Mesodermal cell (in vitro differentiated cells): Measurements from ENCODE around the gene SGK2.

Source experiments
- H3K27ac ChIP-seq: 2 replicates; pipeline ENCODE4 v1.7.0; 2013; ENCODE audit warnings: mild to moderate bottlenecking, low read depth, low read length, moderate library complexity; ENCODE audit not compliant: severe bottlenecking
- H3K36me3 ChIP-seq: 2 replicates; pipeline ENCODE4 v1.7.1; 2013; ENCODE audit warnings: mild to moderate bottlenecking, low read length, moderate library complexity; ENCODE audit not compliant: control insufficient read depth, insufficient read depth
- H3K4me1 ChIP-seq: one replicate; pipeline ENCODE4 v1.7.1; 2013; ENCODE audit warnings: mild to moderate bottlenecking, low read length; ENCODE audit not compliant: insufficient read depth, control insufficient read depth, poor library complexity, severe bottlenecking
- H3K4me3 ChIP-seq: 2 replicates; pipeline ENCODE4 v1.7.0; 2013; ENCODE audit warnings: low read length, control low read depth, mild to moderate bottlenecking; ENCODE audit not compliant: insufficient read depth, poor library complexity, severe bottlenecking; ENCODE audit errors: extremely low read depth
- H3K9me3 ChIP-seq: 2 replicates; pipeline ENCODE4 v1.7.1; 2013; ENCODE audit warnings: mild to moderate bottlenecking, low read length, moderate library complexity; ENCODE audit not compliant: control insufficient read depth
- WGBS, 2 experiments: methylation state at CpG; one replicate each; pipeline ENCODE4 v1.1.5; 2013; ENCODE audit warnings: missing lambda C conversion rate in 2 of 2; ENCODE audit not compliant: insufficient coverage in 2 of 2; 5-methylcytosine and 5-hydroxymethylcytosine counted together

SGK2 gene

DNA sequence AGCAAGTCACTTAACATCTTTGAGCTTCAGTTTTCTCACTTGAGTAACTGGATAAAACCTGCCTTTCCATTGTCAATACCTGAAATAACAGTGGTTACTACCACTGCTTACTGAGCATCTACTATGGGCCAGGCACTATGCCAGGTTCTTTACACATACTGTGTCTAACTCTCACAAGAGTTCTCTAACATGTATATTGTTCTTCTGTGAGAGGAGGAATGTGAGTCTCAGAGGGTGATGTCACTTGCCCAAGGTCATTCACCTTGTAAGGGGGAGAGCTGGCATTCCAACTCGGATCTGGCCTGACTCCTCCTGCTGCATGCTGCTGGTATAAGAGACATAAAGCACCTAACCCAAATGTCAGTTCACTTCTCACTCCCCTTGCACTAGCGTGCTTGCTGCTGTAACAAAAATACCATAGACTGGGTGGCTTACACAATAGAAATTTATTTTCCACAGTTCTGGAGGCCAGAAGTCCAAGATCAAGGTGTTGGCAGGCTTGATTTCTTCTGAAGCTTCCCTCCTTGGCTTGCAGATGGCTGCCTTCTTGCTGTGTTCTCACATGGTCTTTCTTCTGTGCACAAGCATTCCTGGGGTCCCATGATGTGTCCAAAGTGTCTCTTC, 21.9 kb upstream of the SGK2 start:
- H3K27ac ChIP-seq, result no peak overlapping the region
- H3K4me3 ChIP-seq, result no peak overlapping the region
- H3K4me1 ChIP-seq, result no peaks in the 10 kb centered on the region
- peaks cover 3% of the 10 kb centered on the region for H3K36me3 ChIP-seq
- no peaks in the 10 kb centered on the region for H3K9me3 ChIP-seq
- 80 to 92% methylated on average over 2 of the region's 2 CpGs for WGBS, 2 experiments

DNA sequence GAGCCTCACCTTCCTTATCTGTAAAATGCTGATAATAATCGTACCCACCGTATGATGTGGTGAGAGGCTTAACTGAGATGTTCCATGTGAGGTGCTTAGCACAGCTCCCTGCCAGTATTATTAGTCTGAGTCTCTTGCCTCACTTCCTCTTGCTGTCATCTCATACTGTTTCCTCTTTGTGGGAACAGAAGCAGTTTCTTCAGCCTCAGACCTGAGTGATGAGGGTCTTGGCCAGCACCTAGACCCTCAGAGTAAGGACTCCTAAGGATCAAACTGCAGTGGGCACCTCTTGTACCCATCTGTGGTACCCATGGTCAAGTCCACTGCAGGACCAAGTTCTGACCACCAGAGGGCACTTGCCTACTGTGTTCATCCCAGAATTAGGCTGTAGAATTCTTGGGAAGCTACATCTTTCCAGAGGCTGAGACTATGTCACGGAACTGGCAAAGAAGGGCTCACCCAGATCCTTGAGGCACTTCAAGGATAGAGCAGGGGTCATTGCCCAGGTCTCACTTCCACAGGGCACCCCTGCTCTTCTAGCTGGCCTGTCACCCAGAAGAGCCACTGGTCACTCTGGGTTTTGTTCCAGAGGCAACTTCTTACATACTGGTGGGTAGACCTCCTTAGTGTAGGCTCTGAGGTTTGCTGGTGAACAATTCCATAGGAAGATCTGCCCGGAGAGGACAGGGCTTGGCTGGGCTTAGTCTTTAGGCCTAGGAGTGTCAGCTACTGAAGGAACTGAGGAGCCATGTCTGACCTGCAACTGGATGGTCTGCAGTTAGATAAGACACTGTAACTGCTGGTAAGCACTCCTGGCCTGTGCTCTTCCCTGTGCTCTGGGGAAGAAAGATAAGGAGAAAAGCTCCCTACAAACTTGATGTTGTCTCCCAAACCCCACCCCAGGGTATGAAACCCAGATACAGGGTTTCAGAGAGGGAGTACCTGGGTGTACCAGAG, 20.6 kb upstream of the SGK2 start:
- H3K9me3 ChIP-seq, result no peaks in the 10 kb centered on the region
- no peaks in the 10 kb centered on the region for H3K4me1 ChIP-seq
- H3K4me3 ChIP-seq, result no peak overlapping the region
- 50 to 76% methylated on average over 4 of the region's 4 CpGs for WGBS, 2 experiments
- H3K27ac ChIP-seq, result no peak overlapping the region
- peaks cover 6% of the 10 kb centered on the region for H3K36me3 ChIP-seq

DNA sequence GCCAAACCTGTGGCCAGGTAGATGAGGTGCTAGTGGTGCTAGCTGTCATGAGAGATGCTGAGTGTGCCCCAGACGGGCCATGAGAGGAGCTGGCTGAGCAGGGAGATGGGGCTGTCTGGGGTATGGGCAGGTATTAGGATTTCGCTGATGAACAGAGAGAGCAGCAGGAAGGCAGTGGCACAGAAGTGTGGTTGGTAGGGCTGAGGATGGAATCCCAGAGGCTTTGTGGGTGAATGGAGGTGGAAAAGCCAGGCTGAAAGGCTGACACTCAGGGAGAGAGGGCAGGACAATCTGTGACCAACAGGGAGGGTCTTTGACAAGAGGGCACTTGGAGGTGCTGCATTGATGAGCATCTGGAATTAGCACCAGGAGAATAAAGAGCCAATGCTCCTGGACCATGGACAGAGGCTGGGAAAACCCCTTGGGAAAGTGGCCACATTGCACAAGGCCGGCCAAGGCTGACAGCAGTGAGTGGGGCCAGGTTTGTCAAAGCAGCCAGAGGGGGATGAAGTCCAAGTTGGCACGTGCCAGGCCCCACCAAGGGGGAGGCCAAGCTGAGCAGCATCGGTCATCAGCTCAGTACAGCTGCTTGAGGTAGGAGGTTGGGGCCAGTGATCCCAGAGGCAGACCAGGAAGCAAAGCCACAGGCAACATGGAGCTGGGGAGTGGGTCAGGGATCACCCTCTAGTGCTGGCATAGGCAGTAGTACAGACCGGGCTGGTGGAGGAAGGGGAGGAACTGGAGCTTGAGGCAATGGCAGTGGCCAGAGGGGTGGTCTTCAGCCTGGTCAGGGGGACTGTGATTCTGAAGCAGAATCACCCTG, 19.7 kb upstream of the SGK2 start:
- Histone ChIP-seq H3K9me3 (no peaks in the 10 kb centered on the region), H3K4me1 (no peaks in the 10 kb centered on the region), H3K27ac (no peak overlapping the region), H3K36me3 (peaks cover 6% of the 10 kb centered on the region), H3K4me3 (no peak overlapping the region)
- 93% methylated on average over 6 of the region's 6 CpGs for WGBS, 2 experiments

DNA sequence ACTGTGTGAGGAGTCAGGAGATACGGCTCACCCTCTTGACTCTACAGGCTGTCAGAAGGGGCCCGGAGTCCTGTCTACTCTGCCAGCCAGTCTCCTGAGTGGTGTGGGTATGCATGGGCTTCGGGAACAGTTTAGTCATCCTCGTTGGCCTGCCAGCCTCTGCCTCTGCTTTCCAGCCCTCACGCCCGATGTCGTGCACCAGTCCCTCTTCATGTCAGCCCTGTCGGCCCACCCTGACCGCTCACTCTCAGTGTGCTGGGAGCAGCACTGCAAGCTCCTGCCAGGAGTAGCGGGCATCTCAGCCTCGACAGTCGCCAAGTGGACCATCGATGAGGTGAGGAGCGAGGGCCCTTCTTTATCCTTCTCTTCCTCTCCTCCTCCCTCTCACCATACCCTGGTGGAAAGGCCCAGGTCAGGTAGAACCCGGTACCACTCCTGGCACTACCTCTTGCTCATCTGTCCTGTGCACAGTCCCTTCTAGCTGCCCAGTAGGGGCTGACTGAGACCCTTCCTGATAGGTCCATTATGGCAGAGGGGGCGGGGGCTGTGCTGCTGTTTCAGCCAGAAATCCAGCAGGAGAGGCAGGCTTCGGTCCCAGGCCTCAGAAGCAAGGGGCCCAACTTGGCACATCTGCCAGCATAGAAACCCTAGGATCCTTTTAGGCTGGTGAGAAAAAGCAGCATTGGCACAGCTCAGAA, 18.7 kb upstream of the SGK2 start:
- Histone ChIP-seq H3K4me3 (no peak overlapping the region), H3K27ac (no peak overlapping the region), H3K9me3 (no peaks in the 10 kb centered on the region), H3K4me1 (no peaks in the 10 kb centered on the region), H3K36me3 (peaks cover 6% of the 10 kb centered on the region)
- 91 to 98% methylated on average over 14 to 17 of the region's 17 CpGs for WGBS, 2 experiments

DNA sequence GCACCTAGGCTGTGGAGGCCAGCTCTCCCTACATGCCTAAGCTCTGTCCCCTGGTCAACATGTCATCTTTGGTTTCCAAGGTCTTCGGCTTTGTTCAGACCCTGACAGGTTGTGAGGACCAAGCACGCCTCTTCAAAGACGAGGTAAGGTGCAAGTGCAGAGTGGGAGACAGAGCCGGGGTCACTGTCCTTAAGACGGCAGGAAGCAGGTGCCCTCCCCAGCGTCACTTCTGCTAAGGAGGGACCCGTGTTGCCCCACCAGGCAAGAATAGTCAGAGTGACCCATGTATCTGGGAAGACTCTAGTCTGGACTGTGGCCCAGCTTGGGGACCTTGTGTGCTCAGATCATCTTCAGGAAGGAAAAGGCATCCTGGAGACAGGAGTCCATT, 18.2 kb upstream of the SGK2 start:
- Histone ChIP-seq H3K9me3 (no peaks in the 10 kb centered on the region), H3K36me3 (peaks cover 6% of the 10 kb centered on the region), H3K4me3 (no peak overlapping the region), H3K27ac (no peak overlapping the region), H3K4me1 (no peaks in the 10 kb centered on the region)
- 83 to 96% methylated on average over 7 of the region's 7 CpGs for WGBS, 2 experiments

DNA sequence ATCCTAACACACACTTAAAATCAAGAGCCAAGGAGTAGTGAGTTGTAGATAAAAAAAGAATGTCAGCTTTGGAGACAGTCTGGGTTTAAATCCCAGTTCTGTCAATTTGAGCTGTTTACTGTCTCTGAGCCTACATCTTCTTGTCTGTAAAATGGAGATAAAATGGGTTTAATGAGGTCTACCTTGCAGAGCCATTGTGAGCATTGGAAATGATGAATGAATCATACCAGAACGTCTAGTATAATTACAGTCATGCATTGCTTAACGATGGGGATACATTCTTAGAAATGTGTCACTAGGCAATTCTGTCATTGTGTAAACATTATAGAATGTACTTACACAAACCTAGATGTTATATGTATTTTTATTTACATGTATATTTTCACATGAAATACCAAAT, 17.6 kb upstream of the SGK2 start:
- WGBS, 2 experiments, result 83% methylated on average over 1 of the region's 2 CpGs; no CpG with 5 or more reads in 1 of the 2 experiments
- Histone ChIP-seq H3K4me1 (no peaks in the 10 kb centered on the region), H3K4me3 (no peak overlapping the region), H3K9me3 (no peaks in the 10 kb centered on the region), H3K27ac (no peak overlapping the region), H3K36me3 (peaks cover 10% of the 10 kb centered on the region)

DNA sequence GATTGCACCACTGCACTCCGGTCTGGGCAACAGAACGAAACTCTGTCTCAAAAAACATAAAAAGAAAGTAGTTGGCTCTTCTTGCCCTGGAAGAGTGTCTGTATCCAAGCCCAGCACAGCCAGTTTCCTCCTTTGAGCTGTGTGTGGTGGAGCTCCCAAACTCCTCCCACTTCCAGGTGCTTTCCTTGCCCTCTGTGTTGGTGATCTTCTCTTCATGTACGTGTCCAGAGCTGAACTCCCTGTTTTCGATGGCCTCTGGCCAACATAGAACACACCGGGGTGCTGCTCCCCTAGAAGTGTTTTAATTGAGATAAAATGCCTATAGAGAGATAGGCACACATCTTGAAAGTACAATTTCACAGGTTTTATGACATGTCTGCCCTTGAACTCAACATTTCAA, 16.7 kb upstream of the SGK2 start:
- H3K4me1 ChIP-seq, result no peaks in the 10 kb centered on the region
- H3K27ac ChIP-seq, result no peak overlapping the region
- peaks cover 10% of the 10 kb centered on the region for H3K36me3 ChIP-seq
- WGBS, 2 experiments, result 95 to 100% methylated on average over 2 of the region's 5 CpGs
- H3K4me3 ChIP-seq, result no peak overlapping the region
- no peaks in the 10 kb centered on the region for H3K9me3 ChIP-seq

DNA sequence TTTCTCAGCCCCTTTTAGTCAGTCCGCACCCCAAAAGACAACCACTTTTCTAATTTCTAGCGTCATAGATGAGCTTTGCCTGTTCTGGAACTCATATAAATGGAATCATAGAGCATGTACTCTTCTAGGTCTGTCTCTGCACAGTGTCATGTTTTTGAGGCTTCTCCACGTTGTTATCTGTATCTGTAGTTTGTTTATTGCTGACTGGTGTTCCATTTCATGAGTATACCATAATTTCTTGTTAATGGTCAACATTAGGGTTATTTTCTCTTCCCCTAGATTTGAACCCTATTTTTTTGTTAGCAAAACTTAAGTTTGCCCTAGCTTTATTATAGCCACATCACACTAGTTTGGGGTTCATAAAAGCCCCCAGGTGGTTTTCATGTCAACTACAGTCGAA, 16.2 kb upstream of the SGK2 start:
- 100% methylated on average over 1 of the region's 4 CpGs; no CpG with 5 or more reads in 1 of the 2 experiments for WGBS, 2 experiments
- H3K4me3 ChIP-seq, result no peak overlapping the region
- H3K36me3 ChIP-seq, result peaks cover 10% of the 10 kb centered on the region
- no peaks in the 10 kb centered on the region for H3K4me1 ChIP-seq
- no peaks in the 10 kb centered on the region for H3K9me3 ChIP-seq
- no peak overlapping the region for H3K27ac ChIP-seq

DNA sequence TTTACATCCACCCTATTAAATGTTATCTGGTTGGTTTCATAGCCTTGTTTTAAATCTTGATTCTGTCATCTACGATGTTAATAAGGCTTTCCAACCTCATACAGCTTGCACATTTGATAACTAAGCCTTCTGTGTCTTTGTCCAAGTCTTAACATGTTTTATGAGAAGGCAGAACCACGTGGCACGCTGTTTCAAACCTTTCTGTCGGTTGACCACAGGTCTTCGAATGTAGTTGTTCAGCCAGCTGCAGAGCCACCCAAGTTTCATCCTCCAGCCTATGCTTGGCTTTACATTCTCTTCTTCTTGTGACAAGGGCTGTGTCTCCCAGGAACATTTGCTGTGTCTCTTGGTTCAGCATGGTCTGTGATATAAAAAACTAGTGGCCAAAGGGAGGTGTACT, 15.7 kb upstream of the SGK2 start:
- Histone ChIP-seq H3K4me3 (no peak overlapping the region), H3K4me1 (no peaks in the 10 kb centered on the region), H3K27ac (no peak overlapping the region), H3K36me3 (peaks cover 10% of the 10 kb centered on the region), H3K9me3 (no peaks in the 10 kb centered on the region)
- 75 to 93% methylated on average over 4 to 5 of the region's 5 CpGs for WGBS, 2 experiments

DNA sequence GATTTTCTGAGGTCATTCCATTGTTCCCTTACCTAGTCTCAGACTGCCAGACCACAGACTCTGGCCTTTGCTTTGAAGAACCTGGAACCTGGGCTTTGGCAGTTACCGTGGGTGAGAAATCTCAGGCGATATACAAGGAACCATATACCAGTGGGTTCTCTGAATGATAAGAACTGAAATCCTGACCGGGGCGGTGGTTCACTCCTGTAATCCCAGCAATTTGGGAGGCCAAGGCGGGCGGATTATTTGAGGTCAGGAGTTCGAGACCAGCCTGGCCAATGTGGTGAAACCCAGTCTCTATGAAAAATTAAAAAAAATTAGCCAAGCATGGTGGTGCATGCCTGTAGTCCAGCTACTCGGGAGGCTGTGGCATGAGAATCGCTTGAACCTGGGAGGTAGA, 14.3 kb upstream of the SGK2 start:
- Histone ChIP-seq H3K36me3 (peaks cover 10% of the 10 kb centered on the region), H3K27ac (no peak overlapping the region), H3K4me3 (no peak overlapping the region), H3K4me1 (no peaks in the 10 kb centered on the region), H3K9me3 (no peaks in the 10 kb centered on the region)
- 92 to 95% methylated on average over 5 to 9 of the region's 9 CpGs for WGBS, 2 experiments
